HEK293T (cell line): ENCODE results near the gene TIE1.

Source experiments
- SP1 ChIP-seq: fragments of 450-650 bp; IDR thresholded peaks from 2 replicates; pipeline ENCODE4 v1.6.1; 2017
- SUZ12 ChIP-seq: fragments of 450-650 bp; IDR thresholded peaks from 2 replicates; pipeline ENCODE4 v1.6.1; 2016; ENCODE audit warnings: mild to moderate bottlenecking
- TARDBP ChIP-seq: fragments of 450-650 bp; IDR thresholded peaks from 2 replicates; pipeline ENCODE4 v1.6.1; 2016
- ZNF384 ChIP-seq: fragments of 450-650 bp; IDR thresholded peaks from 2 replicates; pipeline ENCODE4 v1.6.1; 2016

GRCh38 chr1:43272576-43273571 lies 27.9 kb upstream of the TIE1 start:
- TF ChIP-seq SUZ12 (no peak), TARDBP (no peak), ZNF384 (no peak), SP1 (no peak)
